SK-MEL-5 (cell line): Measurements from ENCODE around the gene TRAPPC4. TPM values are rescaled to one million over a fixed set of nuclear protein-coding genes. Genes with fewer than 3 reads are reported as not detected.
A peak's percentile ranks its signal among the peaks of the same experiment; 100 is the strongest.
"Not testable (repeated sequence)": the region's sequence is repeated elsewhere in the genome, so short reads cannot be mapped to it uniquely, and the experiment has no call there.

Experiments
- DNase-seq: peaks from one replicate; pipeline ENCODE4 v3.0.0-alpha.2; 2016; ENCODE audit warnings: low read depth, low spot score
- in situ Hi-C: cut with HindIII; loops from 2 replicates; pipeline ENCODE4 v1.10.0; 2016; ENCODE audit warnings: low sequenced_read_pairs, high pct_unique_total_duplicates, low pct_unique_long_range_greater_than_20kb
- total RNA-seq: library from RNA; depleted of rRNA; stranded (reverse); fragments of >200 nt; shearing (Covaris generic); gene quantifications from 2 replicates; pipeline ENCODE4 v1.2.3, GENCODE V29; 2014

Gene TRAPPC4
- total RNA-seq, 1 experiment from 2014 or later, result 65.5 TPM

- DNase-seq, result no peak
- in situ Hi-C loops, result no loop called here
These were observed 11.9 kb upstream of the TRAPPC4 start for GRCh38 chr11:119006656-119007055.

- in situ Hi-C loops, result no loop called here
These were observed 7.0 kb upstream of the TRAPPC4 start for GRCh38 chr11:119011476-119012053.

DNA sequence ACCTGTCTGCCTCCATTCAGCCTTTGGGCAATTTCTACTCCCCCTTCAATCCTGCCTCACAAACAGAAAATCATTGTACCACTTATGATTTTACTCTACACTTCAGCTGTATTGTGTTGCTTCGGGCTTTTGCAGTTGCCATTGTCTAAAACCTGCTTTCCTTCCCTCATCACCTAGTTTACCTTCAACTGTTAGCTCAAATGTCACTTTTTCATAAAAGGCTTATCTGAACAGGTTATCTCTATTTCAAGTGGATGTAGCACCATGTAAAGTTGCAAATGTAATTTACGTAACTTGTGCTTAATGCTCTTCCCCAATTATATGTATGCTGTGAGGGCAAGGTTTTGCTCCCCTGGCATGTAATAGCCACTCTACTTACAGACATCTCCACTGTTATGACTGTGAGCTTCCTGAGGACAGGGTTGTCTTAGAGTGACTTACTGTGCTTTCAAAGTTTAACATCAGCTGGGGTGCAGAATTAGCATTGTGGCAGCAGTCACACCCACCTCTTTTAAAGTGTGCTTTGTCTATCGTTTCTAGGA lies 5.9 kb upstream of the TRAPPC4 start:
- in situ Hi-C loops, result no loop called here
- DNase-seq, result no peak

More at GRCh38 chr11:119011476-119012053, 7.0 kb upstream of the TRAPPC4 start:
- no peak for DNase-seq

DNA sequence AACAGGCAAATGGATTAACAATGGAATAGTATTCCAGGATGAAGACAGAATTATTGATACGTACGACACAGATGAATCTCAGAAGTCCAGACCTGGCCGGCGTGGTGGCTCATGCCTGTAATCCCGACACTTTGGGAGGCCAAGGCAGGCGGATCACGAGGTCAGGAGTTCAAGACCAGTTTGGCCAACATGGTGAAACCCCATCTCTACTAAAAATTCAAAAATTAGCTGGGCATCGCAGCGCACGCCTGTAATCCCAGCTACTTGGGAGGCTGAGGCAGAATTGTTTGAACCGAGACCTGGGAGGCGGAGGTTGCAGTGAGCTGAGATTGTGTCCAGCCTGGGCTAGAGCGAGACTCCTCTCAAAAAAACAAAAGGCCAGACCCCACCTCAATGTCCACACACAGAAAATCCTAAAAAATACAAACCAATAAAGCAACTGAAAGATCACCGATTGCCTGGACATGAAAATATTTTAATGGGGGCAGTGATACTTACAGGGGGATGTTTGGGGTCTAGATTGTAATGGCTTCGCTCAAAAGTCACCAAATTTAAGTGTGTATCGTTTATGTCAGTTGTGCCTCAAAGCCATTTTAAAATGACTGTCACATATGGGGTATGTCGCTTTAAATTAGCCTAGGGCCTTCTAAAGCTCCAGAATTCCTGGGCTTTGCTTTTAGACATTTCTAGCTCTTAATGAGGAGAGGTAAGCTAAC lies 4.2 kb upstream of the TRAPPC4 start:
- in situ Hi-C loops, result no loop called here
- no peak for DNase-seq

- in situ Hi-C loops, result no loop called here
- DNase-seq, result peak; percentile 40
These were observed 3.4 kb upstream of the TRAPPC4 start for GRCh38 chr11:119015054-119015611.

- DNase-seq, result no peak
- in situ Hi-C loops, result no loop called here
These were observed 2.2 kb upstream of the TRAPPC4 start for GRCh38 chr11:119016216-119017009.

DNA sequence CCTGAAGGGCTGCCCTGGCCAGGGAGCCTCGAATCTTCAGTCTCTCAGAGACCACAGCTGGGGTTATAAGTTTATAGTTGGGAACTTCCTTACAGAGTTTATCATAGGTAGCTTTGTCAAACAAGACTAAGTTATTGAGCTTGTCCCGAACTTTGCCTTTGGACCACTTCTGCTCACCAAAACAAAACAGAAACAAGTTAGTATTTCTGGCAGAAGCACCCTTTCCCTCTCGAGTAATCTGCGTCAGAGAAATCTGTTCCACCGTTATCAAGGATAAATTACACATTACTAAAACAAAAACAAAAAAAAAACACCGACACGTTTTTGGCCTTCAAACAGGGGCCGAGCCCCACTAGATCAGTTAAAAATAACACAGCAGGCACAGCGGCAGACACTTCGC lies 1.2 kb upstream of the TRAPPC4 start:
- in situ Hi-C loops, result not testable (repeated sequence)

DNA sequence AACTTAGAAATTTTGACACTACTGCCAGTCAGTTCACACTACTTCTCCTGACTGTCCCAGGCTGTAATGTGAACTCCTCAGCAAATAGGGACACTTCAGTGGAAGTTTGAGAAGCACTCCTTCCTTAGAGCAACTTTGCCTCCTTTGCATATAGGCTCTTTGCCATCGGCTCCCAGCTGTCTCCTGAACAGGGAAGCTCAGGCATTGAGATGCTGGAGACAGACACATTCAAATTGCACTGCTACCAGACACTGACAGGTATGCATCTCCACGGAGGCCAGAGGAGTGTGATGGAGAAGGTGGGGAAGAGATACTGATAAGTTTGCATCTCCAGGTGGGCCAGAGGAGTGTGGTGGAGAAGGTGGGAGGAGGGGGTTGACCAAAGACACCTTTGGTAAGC lies 1.4 kb downstream of the TRAPPC4 start:
- in situ Hi-C loops, result no loop called here
- DNase-seq, result no peak

More for the DNA sequence above, 1.2 kb upstream of the TRAPPC4 start:
- DNase-seq, result not testable (repeated sequence)

DNA sequence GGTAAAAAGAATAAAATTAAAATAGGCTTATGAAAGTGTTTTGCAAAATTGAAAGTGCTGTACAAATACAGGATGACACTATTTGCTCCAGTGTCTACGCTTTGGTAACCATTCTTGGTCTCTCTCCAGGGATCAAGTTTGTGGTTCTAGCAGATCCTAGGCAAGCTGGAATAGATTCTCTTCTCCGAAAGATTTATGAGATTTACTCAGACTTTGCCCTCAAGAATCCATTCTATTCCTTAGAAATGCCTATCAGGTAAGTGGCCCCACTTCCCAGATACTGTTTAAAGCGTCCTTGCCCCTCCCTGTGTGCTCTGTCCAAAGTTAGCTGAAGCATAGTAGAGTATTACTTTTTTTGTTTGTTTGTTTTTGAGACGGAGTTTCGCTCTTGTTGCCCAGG lies 3.1 kb downstream of the TRAPPC4 start:
- in situ Hi-C loops, result no loop called here
- no peak for DNase-seq

GRCh38 chr11:119023741-119024140 lies 5.2 kb downstream of the TRAPPC4 start:
- no peak for DNase-seq
- in situ Hi-C loops, result no loop called here

GRCh38 chr11:119024430-119025098 lies 6.0 kb downstream of the TRAPPC4 start:
- DNase-seq, result no peak
- in situ Hi-C loops, result no loop called here

DNA sequence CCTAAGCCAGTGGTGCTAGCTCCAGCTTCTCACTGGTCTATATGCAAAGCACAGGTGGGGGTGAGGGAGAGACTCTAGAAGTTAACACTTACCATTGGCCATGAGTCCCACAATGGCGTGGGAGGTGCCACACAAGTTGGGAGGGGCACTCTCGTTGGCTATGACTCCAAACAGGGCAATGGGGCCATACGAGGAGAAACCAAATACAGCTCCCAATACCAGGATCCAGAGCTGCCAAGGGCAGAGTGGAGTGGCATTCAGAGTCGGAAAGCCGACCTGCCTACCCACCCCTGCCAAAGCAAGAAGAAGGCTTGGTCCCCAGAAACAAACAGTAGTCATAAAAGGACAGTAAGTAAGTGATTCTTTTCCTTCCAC lies 6.5 kb downstream of the TRAPPC4 start:
- in situ Hi-C loops, result no loop called here
- DNase-seq, result no peak

DNA sequence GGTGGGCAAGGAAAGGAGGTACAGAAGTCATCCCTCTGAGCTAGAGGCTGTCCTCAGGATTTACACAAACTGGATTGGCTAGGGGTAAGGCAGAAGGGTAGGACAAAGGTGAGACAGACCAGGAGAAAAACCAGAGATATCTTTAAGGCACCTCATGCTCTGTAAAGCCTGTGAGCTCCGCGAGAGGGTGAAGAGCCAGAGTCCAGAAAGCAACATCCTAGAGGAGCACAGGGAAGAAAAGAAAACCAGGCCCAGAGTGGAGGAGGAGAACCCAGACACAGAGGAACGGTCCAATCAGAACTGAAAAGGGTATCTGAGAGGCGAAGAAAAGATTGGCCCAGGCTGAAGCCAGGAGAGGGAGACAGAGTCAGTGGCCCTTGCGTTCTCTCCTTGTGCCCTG lies 7.0 kb downstream of the TRAPPC4 start:
- in situ Hi-C loops, result no loop called here
- DNase-seq, result no peak

- no peak for DNase-seq
- in situ Hi-C loops, result no loop called here
These were observed 7.6 kb downstream of the TRAPPC4 start for GRCh38 chr11:119025978-119026766.

GRCh38 chr11:119026970-119027369 lies 8.4 kb downstream of the TRAPPC4 start:
- in situ Hi-C loops, result no loop called here
- no peak for DNase-seq

- DNase-seq, result no peak
- in situ Hi-C loops, result no loop called here
These were observed 9.2 kb downstream of the TRAPPC4 start for GRCh38 chr11:119027561-119028345.
